NT2/D1 (cell line): ENCODE results near the gene BCL2.

Experiments used
- DNase-seq: peaks from one replicate; pipeline ENCODE4 v3.0.0-alpha.2; 2011; ENCODE audit warnings: low read depth, low spot score
- H3K27me3 ChIP-seq: 2 replicates; pipeline ENCODE4 v1.6.0; 2011; ENCODE audit warnings: mild to moderate bottlenecking; ENCODE audit not compliant: insufficient read length, insufficient read depth
- H3K36me3 ChIP-seq: 2 replicates; pipeline ENCODE4 v1.6.1; 2011; ENCODE audit warnings: mild to moderate bottlenecking, low read length, mixed read lengths; ENCODE audit not compliant: insufficient read depth, insufficient read length
- H3K4me1 ChIP-seq: 2 replicates; pipeline ENCODE4 v1.5.1; 2011; ENCODE audit not compliant: insufficient read depth, insufficient read length
- H3K4me3 ChIP-seq: 2 replicates; pipeline ENCODE4 v1.5.1; 2011; ENCODE audit warnings: low read depth; ENCODE audit not compliant: insufficient read length
- H3K9ac ChIP-seq: 2 replicates; pipeline ENCODE4 v1.6.0; 2011; ENCODE audit warnings: low read depth; ENCODE audit not compliant: insufficient read length
- H3K9me3 ChIP-seq: 2 replicates; pipeline ENCODE4 v1.5.1; 2011; ENCODE audit warnings: mild to moderate bottlenecking, low read length; ENCODE audit not compliant: insufficient read depth
- SUZ12 ChIP-seq: IDR thresholded peaks from 2 replicates; pipeline ENCODE4 v1.6.1; 2011; ENCODE audit not compliant: insufficient read length, insufficient read depth; ENCODE audit errors: extremely low read depth
- YY1 ChIP-seq: IDR thresholded peaks from 2 replicates; pipeline ENCODE4 v1.6.1; 2011; ENCODE audit not compliant: insufficient read length, insufficient read depth
- ZNF274 ChIP-seq: IDR thresholded peaks from 2 replicates; pipeline ENCODE4 v1.6.1; 2011; ENCODE audit warnings: mild to moderate bottlenecking, low read depth, low read length

BCL2 gene

GRCh38 chr18:63132819-63133200, 186.8 kb downstream of the BCL2 start:
- H3K4me1 ChIP-seq = no peaks in the 10 kb centered on the region
- no peaks in the 10 kb centered on the region for H3K36me3 ChIP-seq
- DNase-seq = no peak
- H3K4me3 ChIP-seq = no peak overlapping the region
- H3K27me3 ChIP-seq = no peaks in the 10 kb centered on the region
- peaks cover 3% of the 10 kb centered on the region; the same call in 1 of the 2 replicates for H3K9me3 ChIP-seq
- H3K9ac ChIP-seq = no peak overlapping the region
- TF ChIP-seq SUZ12 = no peak
- no peak for TF ChIP-seq ZNF274
- TF ChIP-seq YY1 = no peak

- no peak overlapping the region for H3K4me3 ChIP-seq
- H3K9me3 ChIP-seq = peaks cover 10% of the 10 kb centered on the region; the same call in 1 of the 2 replicates
- no peaks in the 10 kb centered on the region for H3K4me1 ChIP-seq
- TF ChIP-seq SUZ12 = no peak
- no peak overlapping the region for H3K9ac ChIP-seq
- no peak for DNase-seq
- H3K27me3 ChIP-seq = no peaks in the 10 kb centered on the region
- no peaks in the 10 kb centered on the region for H3K36me3 ChIP-seq
Observed at GRCh38 chr18:63131959-63132818, 187.4 kb downstream of the BCL2 start.

DNA sequence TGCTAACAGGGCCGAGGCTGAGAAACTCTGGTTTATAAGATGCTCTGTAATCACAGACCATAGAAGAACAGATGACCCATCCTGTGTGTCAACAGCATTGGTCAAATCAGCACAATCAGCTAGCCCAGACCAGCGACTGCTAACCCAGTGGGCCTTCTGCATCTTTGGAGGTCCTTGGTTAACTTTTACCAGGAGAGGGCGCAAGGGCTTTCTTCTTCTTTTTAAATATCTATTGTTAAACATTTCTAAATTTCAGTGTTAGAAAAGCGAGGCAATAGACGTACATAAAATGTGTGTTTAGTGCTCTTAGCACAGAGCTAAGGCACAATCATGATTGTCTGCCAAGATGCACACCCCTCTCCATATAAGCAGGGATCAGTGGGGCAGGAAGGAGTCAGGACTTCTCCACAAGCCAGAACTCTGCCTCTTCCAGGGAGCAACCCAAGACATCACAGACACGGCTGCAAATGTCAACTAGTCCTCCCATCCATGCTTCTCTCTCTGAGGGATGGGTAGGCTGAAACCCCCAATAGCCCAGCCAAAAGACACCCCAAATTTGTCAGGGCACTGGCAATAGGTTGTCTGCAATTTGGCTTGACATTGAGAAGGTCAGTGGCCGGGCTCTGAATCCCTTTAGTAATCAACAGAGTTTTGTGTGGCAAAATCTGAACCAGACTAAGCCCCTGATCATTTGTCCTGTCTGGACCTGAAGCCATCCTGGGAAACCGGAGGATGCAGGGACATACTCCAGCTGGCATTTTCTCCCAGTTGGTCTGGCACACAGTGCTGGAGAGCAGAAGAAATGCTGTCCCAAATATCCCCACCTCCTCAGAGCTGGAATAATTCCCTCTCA, 188.2 kb downstream of the BCL2 start:
- Histone ChIP-seq H3K4me3 (no peak overlapping the region), H3K9ac (no peak overlapping the region), H3K9me3 (peaks cover 12% of the 10 kb centered on the region; the same call in 1 of the 2 replicates), H3K4me1 (no peaks in the 10 kb centered on the region), H3K27me3 (no peaks in the 10 kb centered on the region), H3K36me3 (no peaks in the 10 kb centered on the region)
- peak; percentile 1 for DNase-seq
- TF ChIP-seq YY1 = no peak
- TF ChIP-seq ZNF274 = no peak
- TF ChIP-seq SUZ12 = no peak

DNA sequence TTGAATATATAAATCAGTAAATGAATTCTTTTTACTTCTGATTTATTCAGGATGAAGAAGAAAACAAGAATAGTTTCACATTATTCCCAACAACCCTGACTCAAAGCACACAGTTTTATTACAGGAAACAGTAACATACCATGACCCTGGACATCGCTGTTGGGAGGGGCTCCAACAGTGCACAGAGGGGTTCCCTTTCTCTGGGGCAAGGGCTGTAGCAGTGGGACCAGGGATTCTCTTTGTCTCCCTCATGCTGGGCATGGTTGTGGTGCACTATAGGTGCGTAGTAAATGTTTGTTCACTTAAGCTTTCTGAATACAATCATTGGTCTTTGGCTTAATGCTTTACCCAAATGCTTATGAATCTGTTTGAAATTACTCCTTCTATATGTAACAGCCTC, 189.4 kb downstream of the BCL2 start:
- Histone ChIP-seq H3K36me3 (no peaks in the 10 kb centered on the region), H3K9me3 (peaks cover 12% of the 10 kb centered on the region; the same call in 1 of the 2 replicates), H3K9ac (no peak overlapping the region), H3K4me1 (no peaks in the 10 kb centered on the region), H3K4me3 (no peak overlapping the region), H3K27me3 (no peaks in the 10 kb centered on the region)
- TF ChIP-seq SUZ12 (no peak), YY1 (no peak), ZNF274 (no peak)
- DNase-seq = no peak

- Histone ChIP-seq H3K4me3 (no peak overlapping the region), H3K4me1 (no peaks in the 10 kb centered on the region), H3K27me3 (no peaks in the 10 kb centered on the region), H3K9me3 (peaks cover 12% of the 10 kb centered on the region; the same call in 1 of the 2 replicates), H3K9ac (no peak overlapping the region), H3K36me3 (no peaks in the 10 kb centered on the region)
- no peak for DNase-seq
- TF ChIP-seq SUZ12 (no peak), ZNF274 (no peak), YY1 (no peak)
Observed at GRCh38 chr18:63128237-63128974, 191.2 kb downstream of the BCL2 start.

GRCh38 chr18:63126134-63127069, 193.2 kb downstream of the BCL2 start:
- DNase-seq = no peak
- no peak overlapping the region for H3K4me3 ChIP-seq
- no peaks in the 10 kb centered on the region for H3K36me3 ChIP-seq
- peaks cover 12% of the 10 kb centered on the region; the same call in 1 of the 2 replicates for H3K9me3 ChIP-seq
- TF ChIP-seq SUZ12 (no peak), ZNF274 (no peak)
- H3K9ac ChIP-seq = no peak overlapping the region
- H3K4me1 ChIP-seq = no peaks in the 10 kb centered on the region
- H3K27me3 ChIP-seq = no peaks in the 10 kb centered on the region
